Measurements from ENCODE around the gene UPK3BL2.
A peak's percentile ranks its signal among the peaks of the same experiment; 100 is the strongest.
"Not testable (repeated sequence)": the region's sequence is repeated elsewhere in the genome, so short reads cannot be mapped to it uniquely, and the experiment has no call there.

The UPK3BL2 gene

GRCh38 chr7:102543596-102543995, at the start of gene UPK3BL2:
Gene UPK3BL2, minus strand, starts transcription at chr7:102543696. Its CDS starts 60 bp downstream, at chr7:102543636.
- DNase-seq (ENCODE audit: low read depth); H3K4me3 ChIP-seq (ENCODE audit: low read depth, low read length): not testable (repeated sequence)

DNA sequence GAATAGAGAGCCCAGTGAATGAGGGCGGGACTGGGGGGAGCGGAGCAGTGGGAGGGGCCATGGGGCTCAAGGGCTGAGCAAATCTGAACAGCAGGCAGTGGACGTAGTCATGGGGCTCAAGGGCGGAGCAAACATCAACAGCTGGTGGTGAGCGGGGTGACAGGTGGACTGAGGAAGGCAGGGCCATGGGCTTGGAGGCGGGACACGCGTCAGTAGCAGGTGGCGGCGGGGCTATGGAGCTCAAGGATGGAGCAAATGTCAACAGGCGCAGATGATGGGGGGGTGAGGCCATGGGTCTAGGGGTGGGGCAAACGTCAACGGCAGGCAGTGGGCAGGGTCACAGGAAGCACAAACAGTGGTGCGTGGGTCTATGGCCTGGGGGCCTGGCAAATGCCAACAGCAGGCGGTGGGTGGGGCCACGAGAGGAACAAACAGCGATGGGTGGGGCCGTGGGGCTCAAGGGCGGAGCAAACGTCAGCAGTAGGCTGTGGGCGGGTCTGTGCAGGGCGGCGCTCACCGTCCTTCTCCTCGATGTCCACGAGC, 49.1 kb upstream of the UPK3BL2 start:
- DNase-seq (ENCODE audit: low read depth); H3K4me3 ChIP-seq (ENCODE audit: low read depth, low read length): not testable (repeated sequence)

DNA sequence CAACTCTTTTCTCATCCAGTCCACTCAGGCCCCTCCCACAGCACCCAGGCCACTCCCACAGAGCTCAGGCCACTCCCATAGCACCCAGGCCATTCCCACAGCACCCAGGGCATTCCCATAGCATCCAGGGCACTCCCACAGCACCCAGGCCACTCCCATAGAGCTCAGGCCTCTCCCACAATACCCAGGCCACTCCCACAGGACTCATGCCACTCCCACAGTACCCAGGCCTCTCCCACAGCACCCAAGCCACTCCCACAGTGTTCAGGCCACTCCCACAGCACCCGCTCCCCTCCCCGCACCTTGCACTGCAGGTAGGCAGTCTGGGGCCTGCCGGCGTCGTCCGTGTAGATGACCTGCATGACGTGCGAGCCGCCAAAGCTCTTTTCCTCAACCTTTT, 46.4 kb upstream of the UPK3BL2 start:
- DNase-seq (ENCODE audit: low read depth); H3K4me3 ChIP-seq (ENCODE audit: low read depth, low read length): not testable (repeated sequence)

GRCh38 chr7:102583495-102583894, 40.0 kb upstream of the UPK3BL2 start:
- H3K4me3 ChIP-seq (ENCODE audit: low read depth, low read length); DNase-seq (ENCODE audit: low read depth): not testable (repeated sequence)

GRCh38 chr7:102581722-102582121, 38.2 kb upstream of the UPK3BL2 start:
- not testable (repeated sequence) for H3K4me3 ChIP-seq (ENCODE audit: low read depth, low read length); DNase-seq (ENCODE audit: low read depth)

GRCh38 chr7:102578486-102578885, 35.0 kb upstream of the UPK3BL2 start:
- H3K4me3 ChIP-seq (ENCODE audit: low read depth, low read length); DNase-seq (ENCODE audit: low read depth): not testable (repeated sequence)

DNA sequence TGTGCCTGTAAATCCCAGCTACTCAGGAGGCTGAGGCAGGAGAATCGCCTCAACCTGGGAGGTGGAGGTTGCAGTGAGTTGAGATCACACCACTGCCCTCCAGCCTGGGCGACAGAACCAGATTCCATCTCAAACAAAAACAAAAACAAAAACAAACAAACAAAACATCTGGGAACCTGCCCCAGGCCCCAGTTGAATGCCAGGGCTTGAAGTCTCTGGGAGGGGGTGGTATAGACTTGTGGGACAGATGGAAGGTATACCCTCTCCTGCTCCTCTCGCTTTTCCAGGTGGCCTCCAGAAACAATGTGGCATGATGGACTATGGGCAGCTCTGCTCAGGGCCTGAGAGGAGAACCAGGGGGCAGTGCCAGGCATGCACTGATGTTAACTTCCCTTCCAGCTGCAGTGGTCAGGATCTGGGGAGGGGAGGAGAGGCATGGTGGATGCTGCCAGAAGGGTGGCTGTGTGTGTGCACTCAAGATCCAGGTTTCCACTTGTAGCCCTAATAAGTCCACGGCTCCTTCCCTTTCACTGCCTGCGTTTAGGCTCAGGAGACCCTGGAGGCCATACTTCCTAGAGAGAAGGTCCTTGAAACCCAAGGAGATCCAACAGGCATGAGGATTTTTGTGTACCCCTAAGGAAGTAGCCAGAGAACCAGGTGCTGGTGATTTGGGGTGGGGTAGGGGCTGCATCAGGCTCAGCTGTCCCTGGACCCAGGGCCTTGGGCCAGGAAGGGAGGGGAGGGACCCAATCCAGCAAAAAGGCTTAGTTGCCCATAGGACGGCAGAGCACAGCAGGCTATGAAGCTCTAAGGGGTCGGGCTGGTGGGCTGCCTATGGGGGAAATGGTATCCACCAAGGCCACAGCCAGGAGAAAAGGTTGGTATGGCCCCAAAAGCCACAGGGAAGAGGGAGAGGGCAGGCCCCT, 34.1 kb upstream of the UPK3BL2 start:
- not testable (repeated sequence) for H3K4me3 ChIP-seq (ENCODE audit: low read depth, low read length)
- DNase-seq (ENCODE audit: low read depth): peak; percentile 0

DNA sequence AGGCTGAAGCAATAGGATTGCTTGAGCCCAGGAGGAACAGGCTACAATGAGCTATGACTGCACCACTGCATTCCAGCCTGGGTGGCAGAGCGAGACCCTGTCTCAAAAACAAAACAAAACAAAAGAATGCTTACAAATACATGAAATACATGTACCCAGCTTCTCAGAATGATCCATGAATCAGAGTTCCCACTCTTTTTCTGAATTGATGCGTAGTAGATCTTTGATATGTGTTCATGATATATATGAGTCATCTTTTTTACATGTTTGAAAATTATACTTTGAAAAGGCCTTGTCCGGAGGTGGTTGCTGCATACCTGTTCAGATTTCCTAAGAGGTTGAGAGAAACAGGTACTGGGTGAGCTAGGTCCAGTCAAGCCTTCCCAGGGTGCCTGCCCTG, 32.9 kb upstream of the UPK3BL2 start:
- not testable (repeated sequence) for DNase-seq (ENCODE audit: low read depth); H3K4me3 ChIP-seq (ENCODE audit: low read depth, low read length)

DNA sequence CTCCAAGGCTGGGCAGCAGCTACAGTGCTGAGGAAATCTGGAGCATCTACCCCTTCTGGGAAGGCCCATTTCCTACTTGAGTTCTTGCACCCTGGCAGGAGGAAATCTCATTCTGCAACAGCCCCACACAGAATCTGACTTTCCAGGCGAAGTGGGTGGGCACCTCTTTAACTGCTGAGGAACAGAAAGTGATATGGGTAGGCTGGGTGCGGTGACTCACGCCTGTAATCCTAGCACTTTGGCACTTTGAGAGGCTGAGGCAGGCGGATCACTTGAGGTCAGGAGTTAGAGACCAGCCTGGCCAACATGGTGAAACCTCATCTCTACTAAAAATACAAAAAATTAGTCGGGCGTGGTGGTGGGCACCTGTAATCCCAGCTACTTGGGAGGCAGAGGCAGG, 31.1 kb upstream of the UPK3BL2 start:
- not testable (repeated sequence) for DNase-seq (ENCODE audit: low read depth); H3K4me3 ChIP-seq (ENCODE audit: low read depth, low read length)

- peak; percentile 96 for DNase-seq (ENCODE audit: low read depth)
- TF ChIP-seq, protein P1, sequence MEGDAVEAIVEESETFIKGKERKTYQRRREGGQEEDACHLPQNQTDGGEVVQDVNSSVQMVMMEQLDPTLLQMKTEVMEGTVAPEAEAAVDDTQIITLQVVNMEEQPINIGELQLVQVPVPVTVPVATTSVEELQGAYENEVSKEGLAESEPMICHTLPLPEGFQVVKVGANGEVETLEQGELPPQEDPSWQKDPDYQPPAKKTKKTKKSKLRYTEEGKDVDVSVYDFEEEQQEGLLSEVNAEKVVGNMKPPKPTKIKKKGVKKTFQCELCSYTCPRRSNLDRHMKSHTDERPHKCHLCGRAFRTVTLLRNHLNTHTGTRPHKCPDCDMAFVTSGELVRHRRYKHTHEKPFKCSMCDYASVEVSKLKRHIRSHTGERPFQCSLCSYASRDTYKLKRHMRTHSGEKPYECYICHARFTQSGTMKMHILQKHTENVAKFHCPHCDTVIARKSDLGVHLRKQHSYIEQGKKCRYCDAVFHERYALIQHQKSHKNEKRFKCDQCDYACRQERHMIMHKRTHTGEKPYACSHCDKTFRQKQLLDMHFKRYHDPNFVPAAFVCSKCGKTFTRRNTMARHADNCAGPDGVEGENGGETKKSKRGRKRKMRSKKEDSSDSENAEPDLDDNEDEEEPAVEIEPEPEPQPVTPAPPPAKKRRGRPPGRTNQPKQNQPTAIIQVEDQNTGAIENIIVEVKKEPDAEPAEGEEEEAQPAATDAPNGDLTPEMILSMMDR (IDR thresholded peaks at IDR 0.05; ENCODE audit: low read depth, low read length): peak; percentile 50
- peak within 1 kb of the TSS; percentile 71 for H3K4me3 ChIP-seq (ENCODE audit: low read depth, low read length)
Measured at GRCh38 chr7:102572261-102573239, 29.1 kb upstream of the UPK3BL2 start, which contains the start of gene POLR2J3. Gene POLR2J3, minus strand, starts transcription at chr7:102572583. Its CDS starts 62 bp downstream, at chr7:102572521.

- not testable (repeated sequence) for H3K4me3 ChIP-seq (ENCODE audit: low read depth, low read length); DNase-seq (ENCODE audit: low read depth)
Measured at GRCh38 chr7:102568620-102569019, 25.1 kb upstream of the UPK3BL2 start.

DNA sequence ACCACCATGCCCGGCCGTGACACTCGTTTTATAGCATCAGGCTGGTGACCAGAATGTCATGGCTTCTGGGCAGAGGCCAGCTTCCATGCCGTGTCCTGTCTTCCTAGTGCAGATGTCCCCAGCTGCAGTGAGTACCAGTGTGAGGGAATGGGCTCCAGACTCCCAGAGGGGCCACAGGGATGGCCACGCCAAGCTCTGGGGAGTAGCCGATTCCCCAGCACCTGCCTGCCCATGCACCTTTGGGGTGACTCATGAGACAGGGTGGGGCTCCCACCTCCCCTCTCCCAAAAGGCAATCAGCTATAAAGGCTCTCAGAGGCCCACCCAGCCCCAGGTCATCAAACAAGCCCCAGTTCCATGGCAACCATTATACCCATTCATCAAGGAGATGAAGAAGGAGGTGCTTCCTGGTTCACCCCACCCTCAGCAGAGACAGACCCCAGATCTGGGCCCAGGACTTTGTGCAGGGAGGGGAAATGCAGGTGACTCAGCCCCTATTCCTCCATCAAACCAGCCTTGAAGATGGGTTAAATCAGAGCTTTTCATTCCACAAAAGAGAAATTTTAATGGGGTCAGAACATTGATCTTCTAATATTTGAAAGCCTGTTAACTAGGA, 7.4 kb upstream of the UPK3BL2 start, which contains the start of gene SPDYE2:
Gene SPDYE2, plus strand, starts transcription at position 419 of the 615 bp plus-strand sequence. CDS start 2,030 bp downstream, outside the sequence.
- not testable (repeated sequence) for DNase-seq (ENCODE audit: low read depth); H3K4me3 ChIP-seq (ENCODE audit: low read depth, low read length)

DNA sequence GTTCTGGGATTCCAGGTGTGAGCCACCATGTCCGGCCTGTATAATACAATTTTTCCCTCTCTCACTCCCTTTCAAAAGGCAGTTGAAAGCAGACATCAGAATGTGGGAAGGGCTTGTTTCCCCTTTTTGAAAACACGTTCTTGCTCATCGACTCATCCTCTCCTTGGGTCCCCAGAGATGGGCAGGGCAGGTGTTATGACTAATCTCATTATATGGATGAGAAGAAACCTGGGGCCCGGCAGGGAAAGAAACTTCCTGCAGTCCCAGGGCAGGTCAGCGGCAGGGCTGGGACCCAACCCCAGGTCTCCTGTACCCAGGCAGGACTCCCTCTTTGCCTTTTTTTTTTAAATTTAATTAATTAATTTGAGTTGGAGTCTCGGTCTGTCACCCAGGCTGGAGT, 2.9 kb upstream of the UPK3BL2 start:
- not testable (repeated sequence) for H3K4me3 ChIP-seq (ENCODE audit: low read depth, low read length); DNase-seq (ENCODE audit: low read depth)

- DNase-seq (ENCODE audit: low read depth); H3K4me3 ChIP-seq (ENCODE audit: low read depth, low read length): not testable (repeated sequence)
Measured at GRCh38 chr7:102545288-102545687, 1.8 kb upstream of the UPK3BL2 start.

- not testable (repeated sequence) for DNase-seq (ENCODE audit: low read depth); H3K4me3 ChIP-seq (ENCODE audit: low read depth, low read length)
Measured at GRCh38 chr7:102544372-102544771, 876 bp upstream of the UPK3BL2 start.

DNA sequence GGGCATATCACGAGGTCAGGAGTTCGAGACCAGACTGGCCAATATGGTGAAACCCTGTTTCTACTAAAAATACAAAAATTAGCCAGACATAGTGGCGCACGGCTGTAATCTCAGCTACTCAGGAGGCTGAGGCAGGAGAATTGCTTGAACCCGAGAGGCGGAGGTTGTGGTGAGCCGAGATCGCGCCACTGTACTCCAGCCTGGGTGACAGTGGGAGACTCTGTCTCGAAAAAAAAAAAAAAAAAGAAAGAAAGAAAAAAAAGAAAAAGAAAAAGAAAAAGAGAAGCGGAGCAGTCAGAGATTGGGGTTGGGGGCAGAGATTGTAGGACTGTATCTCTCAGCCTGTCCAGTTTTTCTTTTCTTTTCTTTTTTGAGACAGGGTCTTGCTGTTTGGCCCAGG, 725 bp downstream of the UPK3BL2 start:
- H3K4me3 ChIP-seq (ENCODE audit: low read depth, low read length); DNase-seq (ENCODE audit: low read depth): not testable (repeated sequence)

DNA sequence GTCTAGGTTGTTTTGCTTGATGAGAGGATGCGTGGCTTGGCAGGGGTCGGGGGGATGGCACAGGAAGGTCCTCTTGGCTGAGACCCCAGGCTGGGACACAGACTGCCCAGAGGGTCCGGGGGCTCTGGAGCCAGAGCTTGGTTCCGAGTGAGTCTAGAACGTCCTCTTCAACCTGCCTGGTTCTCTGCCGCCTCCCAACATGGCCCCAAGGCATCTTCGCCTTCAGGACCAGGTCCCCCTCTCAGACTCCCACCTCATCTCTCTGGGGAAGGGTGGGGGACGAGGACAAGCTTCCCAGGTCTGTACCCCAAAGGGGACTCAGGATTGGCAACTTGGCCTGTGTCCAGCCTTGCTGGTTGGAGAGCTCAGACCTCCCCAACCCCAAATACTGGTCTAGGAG, 1.4 kb downstream of the UPK3BL2 start:
- not testable (repeated sequence) for H3K4me3 ChIP-seq (ENCODE audit: low read depth, low read length); DNase-seq (ENCODE audit: low read depth)

Data from NB4 (cell line).